HG03520 (cell line): ENCODE data around the gene FOXP1.
A peak's percentile ranks its signal among the peaks of the same experiment; 100 is the strongest.

Experiments used
- ATAC-seq: cut with Tn5 transposase; IDR thresholded peaks from one replicate; pipeline ENCODE4 v1.9.1; 2021; ENCODE audit warnings: mild to moderate bottlenecking, moderate library complexity; ENCODE audit not compliant: unreplicated experiment

FOXP1 gene

DNA sequence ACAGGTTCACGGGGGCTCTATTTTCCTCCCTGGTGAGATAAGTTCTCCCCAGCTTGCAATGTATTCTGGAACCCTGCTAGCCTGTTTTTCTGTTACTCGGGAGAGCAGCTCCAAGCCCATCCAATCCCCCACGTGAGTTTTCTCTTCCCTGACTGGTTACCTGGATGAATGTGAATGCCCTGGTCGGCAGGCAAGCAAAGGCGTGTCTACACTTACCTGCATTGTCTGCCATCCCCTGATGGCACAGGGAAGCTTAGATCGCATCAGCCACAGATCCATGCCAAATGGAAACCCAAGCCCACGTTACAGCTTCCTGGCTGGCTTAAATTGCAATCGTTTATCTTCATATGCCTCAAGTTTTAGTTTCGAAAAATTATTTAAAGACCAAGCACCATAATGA, 149.9 kb downstream of the FOXP1 start:
- ATAC-seq, result no peak

DNA sequence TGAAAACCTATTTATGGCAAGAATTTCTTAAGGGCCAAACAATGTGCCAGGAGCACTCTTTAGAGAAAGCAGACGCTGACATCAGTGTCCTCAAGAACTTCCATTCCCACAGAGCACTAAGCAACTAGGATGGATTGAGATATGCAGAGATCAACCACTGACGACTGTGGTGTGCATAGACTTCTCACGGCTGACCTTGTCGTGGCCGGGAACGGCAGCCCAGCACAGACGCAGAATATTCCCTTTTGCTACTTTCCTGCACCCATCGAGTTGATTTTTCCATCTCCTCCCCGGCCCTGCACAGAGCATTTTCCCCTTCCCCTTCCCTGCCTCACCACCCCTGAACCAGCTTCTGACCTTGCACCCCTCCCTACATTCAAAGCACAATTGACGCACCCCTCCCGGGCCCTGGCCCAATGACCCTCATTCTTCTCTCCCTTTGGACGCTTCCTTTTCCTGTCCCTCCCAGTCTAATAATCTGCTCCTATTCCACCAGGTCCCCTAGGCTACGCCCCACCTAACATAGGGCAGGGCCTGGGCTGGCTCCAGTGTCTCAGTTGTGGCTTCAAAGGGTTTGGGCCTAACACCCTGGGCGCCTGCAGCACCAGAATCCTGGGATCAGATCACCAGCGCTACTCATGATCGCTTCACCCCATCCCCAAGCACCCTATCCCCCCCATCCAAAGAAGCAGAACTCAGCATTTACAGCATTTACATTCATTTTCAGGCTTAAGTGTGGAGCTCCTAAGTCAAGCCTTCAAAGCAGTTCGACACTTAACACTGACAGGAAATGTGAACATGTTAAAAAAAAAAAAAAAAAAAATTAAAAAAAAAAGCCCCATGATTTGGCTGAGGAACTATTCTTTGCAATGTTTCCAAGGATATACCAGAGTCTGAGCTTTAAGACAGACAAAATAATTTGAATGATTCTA, 151.2 kb downstream of the FOXP1 start:
- no peak for ATAC-seq

DNA sequence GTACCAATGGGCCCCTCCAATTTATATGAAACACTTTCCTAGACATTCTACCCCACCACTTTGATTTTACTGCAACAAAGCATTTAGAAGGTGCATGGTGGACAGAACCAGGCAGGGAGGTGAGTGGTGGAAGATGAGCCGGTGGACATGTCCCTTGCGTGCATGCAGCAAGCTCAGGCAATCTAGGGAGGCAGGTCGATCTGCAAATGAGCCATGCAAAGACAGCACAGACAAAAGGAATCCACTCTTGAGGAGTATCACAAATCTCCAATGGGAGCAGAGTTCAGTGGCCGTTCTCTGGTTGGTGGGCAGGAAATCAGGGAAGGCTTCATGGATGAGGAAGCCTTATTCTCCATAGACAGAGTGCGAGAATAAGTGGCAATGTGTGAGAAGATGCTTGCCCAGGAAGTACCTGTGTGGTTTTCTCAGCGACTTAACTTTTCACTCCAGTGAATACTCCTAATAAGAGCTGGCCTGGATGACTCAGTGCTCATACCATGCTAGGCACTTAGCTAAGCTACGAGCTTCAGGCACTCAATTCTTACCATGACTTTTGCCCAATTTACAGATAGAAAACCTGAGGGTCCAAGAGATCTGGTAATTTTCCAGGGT, 152.5 kb downstream of the FOXP1 start:
- no peak for ATAC-seq

DNA sequence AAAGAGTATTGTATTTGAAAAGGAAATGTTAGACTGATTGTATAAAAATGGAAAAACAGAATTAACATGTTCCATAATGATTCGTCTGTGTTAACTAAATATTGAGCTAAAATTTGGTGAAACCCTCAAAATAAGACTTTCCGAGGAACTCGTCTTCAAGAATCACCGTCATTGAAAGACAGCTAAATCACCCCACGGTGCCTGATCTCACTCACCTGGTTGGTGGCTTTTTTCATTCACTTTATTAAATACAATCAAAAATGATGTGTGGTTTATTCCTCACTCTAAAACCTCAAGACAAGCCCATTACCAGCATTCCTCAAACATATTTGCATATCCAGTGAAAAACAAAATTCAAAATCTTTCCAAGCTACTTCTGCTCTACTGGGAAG, 153.9 kb downstream of the FOXP1 start:
- ATAC-seq, result no peak

DNA sequence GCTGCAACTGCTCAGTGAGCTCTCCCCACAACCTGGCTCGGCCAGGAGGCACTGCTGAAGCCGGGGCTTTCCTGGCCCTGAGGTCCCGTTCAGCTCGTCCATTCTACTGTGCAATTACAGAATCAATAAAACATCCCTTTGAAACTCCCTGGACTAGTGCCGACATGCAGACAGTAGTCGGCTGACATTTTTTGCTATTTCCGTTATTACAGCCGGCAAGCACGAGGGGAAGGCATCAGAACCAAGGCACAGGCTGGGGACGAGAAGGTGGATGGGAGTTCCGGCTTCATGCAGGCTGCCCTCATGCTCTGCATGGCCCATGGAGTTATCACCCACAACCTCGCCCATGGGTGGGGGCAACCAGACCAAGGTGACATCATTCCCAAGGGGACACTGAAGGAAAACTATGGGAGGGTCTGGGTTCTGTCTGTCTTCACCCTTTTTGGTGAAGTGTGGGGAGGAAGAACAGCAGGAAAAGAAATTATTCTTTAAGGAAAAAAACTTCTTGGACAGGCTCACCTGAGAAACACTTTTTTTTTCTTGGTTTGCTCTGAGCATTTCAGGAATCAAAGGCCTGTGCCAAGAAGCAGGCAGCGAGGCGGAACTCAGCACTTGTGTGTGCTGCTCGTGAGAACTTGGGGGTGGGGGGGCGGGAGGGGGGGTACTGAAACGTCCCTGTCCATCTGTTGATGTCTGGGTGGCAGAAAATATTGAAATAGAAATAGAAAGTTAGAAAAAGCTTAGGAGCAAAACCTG, 154.5 kb downstream of the FOXP1 start:
- no peak for ATAC-seq

DNA sequence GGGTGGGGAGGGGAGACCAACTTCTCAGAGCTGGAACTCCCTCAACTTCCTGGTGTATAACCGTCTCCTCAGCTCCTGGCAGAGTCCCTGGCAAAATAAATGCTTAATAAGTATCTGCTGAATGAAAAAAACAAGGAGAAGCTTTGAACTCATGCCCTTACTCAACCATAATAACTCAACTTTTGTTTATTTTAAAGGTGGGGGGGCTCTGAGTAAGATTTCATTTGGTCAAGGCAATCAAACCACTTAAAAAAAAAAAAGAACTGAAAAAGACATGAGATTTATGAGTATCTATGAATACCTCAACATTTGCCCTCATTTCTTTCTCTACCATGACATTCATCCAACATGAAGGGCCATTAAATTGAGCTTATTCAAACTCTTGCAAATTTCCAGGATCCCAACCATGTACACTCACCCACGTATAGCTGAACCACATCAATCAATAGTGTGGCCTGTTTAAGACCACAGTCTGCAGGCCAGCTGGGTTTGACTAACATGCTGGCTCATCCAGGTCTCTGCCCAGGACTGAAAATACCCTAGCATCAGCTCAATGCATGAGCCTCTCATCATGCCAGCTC, 157.9 kb downstream of the FOXP1 start:
- ATAC-seq, result no peak

DNA sequence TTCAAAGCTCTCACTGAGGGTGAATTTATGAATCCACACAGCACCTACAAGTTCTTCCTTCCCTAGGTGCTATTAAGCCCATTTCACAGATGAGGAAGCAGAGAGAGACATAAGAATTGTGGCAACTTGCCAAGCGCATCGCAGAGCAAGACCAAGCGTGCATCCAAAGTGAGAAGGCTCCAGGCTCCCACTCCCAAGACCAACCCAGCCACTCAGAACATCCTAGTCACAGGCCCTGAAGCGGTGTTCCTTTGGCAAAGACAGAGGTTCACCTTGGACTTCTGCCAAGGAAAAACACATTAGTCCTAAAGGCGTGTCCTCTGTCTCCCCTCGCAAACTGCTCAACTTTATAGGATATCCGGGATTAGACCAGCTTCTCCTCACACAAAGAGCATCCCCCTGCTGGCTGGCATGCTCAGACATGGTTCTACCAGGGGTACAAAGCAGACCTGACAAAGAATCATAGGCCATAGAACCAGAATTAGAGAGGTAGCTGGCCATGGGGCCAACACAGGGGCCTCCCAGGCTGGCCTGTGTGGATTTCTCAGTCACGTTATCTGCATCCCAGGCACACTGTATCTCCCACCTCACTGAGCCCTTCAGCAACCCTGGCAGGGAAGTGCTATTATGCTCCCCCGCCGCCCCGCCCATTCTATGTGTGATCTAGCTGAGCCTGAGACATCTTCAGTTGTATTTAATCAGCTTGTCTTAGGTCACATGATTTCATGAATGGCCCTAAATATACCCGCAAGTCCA, 160.2 kb downstream of the FOXP1 start:
- no peak for ATAC-seq

DNA sequence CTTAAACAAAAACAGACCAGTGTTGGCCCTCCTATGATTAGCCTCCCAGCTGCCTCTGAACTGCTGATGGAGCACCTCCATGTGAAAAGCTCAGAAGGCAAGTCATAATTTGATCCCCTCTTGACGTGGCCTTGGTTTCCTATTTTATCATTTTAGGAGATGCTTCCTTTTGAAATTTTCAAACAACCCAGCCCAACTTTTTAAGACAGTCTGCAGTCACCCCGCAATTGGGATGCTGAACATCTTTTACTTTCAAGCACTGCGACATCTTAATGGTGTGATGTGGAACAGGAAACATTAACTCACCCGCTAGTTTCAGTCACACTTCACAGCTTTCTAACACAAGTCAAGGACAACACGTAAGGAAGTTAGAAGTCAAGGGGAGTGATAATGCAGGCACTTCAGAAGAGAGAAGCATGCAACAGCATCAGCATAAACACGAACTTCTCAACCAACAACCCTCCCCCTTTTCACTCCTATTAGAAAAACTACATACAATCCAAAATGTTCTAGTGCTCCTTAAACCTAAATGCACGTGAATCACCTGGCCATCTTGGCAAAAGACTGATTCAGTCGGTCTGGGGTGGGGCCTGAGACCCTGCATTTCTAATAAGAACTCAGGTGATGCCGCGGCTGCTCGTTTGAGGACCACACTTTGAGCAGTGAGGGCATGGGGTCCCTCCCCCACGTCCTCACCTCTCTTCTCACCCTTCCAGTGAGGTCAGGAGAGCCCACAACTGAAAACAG, 161.5 kb downstream of the FOXP1 start:
- peak; percentile 91 for ATAC-seq

DNA sequence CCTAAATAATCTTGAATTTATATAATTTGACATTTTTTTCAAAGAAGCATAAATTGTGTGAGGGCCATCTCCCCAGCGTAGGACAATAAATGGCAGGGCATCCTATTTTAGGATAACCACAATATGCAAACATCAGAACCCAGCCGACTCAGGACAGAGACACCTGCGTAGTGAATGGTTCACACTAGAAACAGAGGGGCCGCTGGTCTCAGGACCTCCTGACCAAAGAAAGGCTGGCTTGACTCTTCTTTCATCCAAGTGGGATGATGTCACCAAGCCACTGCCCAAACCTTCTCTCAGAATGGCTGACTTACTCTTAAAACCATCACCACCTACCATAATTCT, 162.1 kb downstream of the FOXP1 start:
- ATAC-seq, result peak; percentile 41

DNA sequence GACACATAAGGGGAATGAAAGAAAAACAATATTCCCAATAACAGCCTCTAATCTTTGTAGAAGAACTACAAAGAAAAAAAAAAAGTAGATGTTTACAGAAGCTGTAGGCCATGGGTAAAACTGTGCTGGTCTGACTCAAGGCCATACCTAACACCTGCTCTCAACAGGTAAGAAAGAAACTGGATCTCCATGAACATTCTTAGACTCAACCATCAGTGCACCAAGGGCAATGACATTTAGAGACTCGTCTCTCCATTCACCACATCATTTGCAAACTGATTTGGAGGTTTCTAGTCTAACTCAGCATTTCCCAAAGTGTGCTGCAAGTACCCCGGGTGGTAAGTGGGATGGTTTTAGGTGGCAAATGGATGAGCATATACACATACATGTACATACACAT, 164.2 kb downstream of the FOXP1 start:
- no peak for ATAC-seq

DNA sequence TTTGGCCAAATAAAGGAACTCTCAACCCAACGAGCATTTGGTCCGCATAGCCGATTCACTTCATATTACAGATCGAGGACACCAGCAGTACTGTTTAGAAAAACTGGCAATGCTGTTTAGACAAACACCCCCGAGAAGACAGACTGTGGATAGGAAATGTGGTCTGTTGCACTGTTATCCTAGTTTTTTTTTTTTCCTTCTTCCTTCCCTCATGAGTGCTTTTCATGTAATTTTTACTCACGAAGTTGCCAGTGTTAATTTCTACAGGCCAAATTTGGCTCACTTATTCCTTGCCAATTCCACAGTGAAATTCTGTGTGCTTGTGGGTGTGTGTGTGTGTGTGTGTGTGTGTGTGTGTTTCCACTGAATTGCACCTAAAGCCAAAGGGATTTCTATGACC, 165.7 kb downstream of the FOXP1 start:
- no peak for ATAC-seq

DNA sequence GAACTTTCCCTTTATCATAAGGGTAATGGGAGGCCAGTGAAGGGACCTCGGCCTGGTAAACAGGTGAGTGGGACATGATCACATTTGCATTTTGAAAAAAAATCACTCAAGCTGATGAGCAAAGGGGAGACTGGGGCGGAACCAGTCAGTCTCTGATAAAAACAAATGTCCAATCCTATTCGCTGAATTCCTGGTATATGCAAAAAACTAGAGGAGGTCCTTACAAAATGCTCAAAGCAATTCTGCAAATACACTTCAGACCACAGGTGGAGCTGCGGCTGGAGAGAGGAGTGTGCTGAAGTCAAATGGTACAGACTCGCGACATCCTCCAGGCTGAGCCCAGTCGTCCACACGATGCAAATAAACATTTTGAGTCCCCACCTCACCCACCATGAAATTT, 166.7 kb downstream of the FOXP1 start:
- no peak for ATAC-seq

DNA sequence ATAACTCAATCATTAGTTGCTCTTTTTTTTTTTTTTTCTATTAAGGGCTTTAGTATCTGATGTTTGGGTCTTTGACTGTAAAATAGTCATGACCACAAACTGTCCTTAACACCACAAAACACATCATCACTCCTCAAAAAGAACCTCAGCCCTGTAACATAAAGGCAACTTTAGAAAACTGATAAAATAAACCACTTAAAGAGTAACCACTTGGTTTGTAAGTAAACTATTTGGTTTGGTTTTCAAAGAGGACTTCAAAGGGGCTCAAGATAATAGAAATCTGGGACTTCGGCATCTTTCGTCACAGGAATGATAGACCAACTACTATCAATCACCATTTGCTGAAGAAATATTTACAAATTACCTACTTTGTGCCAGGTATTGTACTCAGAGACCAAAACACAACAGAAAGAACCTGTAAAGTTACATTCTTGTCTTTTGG, 167.8 kb downstream of the FOXP1 start:
- no peak for ATAC-seq

DNA sequence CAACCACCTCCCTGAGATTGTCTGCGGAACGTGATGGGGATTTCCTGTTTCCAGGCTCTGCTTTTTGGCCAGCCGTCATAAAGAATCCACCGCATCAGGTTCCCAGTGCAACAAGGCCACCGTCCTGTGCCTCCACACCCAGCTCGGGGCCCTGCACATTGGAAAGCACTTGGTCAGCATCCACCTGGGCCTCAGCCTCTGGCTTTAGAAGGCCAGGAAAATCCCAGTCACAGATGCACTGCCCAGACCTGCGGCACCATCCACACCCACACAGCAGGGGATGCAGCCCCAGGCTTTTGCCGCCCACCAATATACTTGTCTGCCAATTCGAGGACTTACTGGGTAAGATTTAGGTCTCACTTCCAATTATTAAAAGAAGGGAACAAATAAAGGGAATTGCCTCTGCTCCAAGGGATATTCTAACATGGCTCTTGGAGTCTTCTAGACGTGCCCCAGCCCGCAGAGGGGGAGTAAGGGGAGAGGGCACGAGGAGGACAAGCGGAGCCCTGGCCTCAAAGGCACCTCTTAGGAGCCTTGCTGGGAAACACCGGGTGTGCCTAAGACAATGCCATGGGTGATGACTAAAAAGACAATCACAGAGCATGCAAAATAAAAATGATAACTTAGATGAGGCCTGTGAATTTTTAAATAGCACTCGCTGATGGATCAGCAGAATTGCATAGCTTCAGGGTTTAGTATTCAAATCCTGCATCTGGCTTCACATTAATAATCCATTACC, 169.2 kb downstream of the FOXP1 start:
- no peak for ATAC-seq

DNA sequence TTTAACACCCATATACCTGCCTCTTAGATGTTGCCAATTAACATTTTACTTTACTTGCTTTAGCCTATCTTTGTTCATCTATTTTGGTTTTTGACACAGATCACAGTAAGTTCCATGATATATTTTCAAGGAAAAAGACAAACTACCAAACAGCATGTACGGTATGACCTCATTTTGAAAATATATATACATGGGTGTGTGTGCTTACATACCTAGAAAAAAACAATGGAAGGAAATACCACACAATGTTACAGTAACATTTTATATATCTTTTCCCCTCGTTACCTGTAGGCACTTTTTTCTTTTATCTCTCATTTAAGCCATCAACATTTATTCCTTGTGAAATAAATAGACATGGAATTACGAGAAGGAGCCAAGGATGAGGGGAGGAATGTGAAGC, 170.0 kb downstream of the FOXP1 start:
- no peak for ATAC-seq

DNA sequence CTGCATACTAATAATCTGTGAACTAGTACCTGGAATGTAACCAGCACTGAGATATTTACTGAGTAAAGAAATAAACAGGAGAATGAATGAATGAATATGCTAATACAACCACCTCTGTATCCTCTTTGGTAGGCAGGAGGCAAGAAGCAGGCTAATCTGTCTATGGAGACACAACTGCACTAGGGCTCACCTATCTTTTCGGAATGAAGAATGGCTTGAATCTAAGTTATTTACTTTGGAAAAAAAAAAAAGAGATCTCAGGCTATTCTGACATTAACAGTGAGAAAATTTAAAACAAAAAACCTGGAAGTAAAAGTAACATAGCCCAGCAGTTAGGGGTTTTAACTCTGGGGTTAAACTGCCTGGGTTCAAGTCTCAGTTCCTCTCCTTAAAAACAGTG, 174.2 kb downstream of the FOXP1 start:
- no peak for ATAC-seq

DNA sequence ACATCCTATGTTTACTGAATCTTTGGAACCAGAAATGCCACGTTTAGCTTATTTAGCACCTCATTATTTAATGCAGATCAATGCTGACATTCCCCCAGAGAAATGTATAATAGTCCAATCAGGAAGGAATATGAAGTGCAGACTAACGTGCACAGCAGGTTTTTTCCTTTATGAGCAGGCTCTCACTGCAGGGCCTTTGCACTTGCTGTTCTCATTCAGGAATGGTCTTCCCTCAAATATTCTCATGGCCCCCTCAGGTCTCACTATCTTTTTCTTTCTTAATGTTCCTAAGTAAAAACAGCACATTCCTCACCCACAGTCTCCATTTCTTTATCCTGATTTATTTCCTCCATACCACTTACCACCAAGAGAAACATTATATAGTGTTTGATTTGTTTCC, 174.6 kb downstream of the FOXP1 start:
- no peak for ATAC-seq

DNA sequence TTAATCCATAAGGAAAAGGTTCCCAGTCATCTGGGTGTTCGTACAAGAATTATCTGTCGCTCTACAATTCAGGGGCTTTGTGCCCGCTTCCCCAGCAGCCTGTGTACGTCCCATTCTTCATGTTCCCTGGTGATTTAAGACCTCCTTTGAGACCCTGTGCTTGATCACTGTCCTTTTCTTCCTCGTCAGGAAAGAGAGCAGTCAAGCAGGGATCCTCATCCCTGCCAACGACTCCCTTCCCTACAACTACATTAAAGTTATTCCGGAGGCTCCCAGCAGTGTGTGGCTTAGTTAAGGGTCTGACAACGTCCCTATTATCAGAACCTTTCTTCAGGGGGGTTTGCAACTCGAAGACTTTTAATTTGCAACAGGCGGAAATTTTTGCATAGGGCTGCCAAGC, 175.7 kb downstream of the FOXP1 start:
- ATAC-seq, result no peak
